Epithelial cell of proximal tubule (primary cell): ENCODE results near the gene ASB15. TPM values are rescaled to one million over a fixed set of nuclear protein-coding genes. Genes with fewer than 3 reads are reported as not detected.
"Not testable (repeated sequence)": the region's sequence is repeated elsewhere in the genome, so short reads cannot be mapped to it uniquely, and the experiment has no call there.

Experiments used
- DNase-seq: peaks from one replicate; pipeline ENCODE4 v3.0.0-alpha.2; 2011; ENCODE audit warnings: low read depth
- H3K4me3 ChIP-seq: 2 replicates; pipeline ENCODE4 v1.5.1; 2011; ENCODE audit warnings: low read depth, mild to moderate bottlenecking, low read length
- CTCF ChIP-seq: conservative IDR thresholded peaks from 2 replicates; pipeline ENCODE4 v1.5.1; 2012; ENCODE audit warnings: low read depth, mild to moderate bottlenecking, low read length
- total RNA-seq: library from RNA; depleted of rRNA; stranded (reverse); fragments of >200 nt; gene quantifications from 2 replicates; pipeline ENCODE4 v1.2.3, GENCODE V29; 2015

Gene ASB15
- total RNA-seq, 1 donor from 2014 or later, result not detected

DNA sequence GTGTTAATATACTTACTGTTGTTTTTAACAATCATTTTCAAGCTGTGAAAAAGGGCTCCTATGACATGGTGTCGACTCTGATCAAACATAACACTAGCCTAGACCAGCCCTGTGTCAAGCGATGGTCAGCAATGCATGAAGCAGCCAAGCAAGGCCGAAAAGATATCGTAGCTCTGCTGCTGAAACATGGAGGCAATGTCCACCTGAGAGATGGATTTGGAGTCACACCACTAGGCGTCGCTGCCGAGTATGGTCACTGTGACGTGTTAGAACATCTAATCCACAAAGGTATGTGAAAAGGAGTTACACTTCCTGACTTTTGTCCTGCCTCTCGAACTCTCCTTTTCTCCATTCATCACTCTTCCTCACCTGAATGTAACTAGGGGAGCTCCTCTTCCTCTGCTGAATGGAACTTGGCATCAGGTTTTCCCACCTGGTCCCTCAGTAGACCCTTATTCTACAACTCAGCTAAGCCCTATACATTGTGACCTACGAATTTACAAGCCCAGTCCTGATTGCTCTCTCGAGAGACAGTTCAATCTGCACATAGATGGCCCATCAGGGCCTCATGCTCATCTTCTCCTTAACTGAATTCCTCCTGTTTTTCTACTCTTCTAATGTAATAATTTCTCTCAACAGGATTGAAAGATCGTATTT, 23.0 kb downstream of the ASB15 start:
- H3K4me3 ChIP-seq, result no peak overlapping the region
- TF ChIP-seq CTCF, result peak; percentile 75
- no peak for DNase-seq

- no peak for TF ChIP-seq CTCF
- no peak for DNase-seq
- H3K4me3 ChIP-seq, result no peak overlapping the region
Observed at GRCh38 chr7:123625254-123625653, 23.6 kb downstream of the ASB15 start.

DNA sequence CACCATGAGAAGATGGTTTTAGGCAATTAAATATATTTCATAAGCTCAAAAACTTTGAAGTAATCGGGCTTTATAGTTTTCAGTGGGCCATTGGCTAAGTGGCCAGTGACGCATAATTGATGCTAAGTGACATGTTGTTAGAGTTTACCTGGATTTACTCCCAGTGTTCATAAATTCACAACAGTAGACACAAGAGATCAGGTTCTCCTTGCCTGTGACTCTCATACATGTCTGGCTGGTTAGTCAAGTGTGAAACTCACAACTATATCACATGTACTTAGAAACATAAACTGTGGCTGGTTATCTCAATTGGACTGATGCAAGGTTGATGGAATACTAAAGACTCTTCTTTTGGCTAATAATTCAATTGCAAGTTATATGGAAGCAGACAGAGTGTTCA, 26.2 kb downstream of the ASB15 start:
- no peak for TF ChIP-seq CTCF
- H3K4me3 ChIP-seq, result no peak overlapping the region
- DNase-seq, result no peak

DNA sequence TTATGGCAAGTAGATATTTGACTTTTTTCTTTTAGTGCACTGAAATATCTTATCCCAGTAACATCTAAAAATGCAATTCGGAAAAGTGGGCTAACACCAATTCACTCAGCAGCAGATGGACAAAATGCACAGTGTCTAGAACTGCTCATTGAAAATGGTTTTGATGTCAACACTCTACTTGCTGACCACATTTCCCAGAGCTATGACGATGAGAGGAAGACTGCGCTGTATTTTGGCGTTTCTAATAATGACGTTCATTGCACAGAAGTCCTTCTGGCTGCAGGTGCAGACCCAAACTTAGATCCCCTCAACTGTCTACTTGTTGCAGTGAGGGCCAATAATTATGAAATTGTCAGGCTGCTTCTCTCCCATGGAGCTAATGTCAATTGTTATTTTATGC, 27.2 kb downstream of the ASB15 start:
- no peak for DNase-seq
- no peak for TF ChIP-seq CTCF
- no peak overlapping the region for H3K4me3 ChIP-seq

- DNase-seq, result no peak
- H3K4me3 ChIP-seq, result no peak overlapping the region
- no peak for TF ChIP-seq CTCF
Observed at GRCh38 chr7:123629281-123629680, 27.7 kb downstream of the ASB15 start.

DNA sequence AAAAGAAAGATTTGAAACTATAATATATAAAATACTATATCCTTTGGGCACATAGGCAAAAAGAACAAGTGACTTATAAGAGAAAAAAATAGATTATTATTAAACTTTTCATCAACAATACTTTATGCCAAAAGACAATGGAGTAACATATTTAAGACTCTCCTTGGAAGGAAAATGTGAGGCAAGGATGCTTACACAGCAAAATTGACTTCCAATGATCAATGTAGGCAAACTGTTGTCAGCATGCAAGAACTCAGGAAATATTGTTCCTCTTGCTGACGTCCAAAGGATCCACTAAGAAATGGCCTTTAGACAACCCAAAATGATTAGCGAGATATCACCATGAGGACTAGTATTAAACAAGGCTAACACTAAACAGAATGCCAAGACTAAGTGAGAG, 31.2 kb downstream of the ASB15 start:
- no peak for TF ChIP-seq CTCF
- no peak overlapping the region for H3K4me3 ChIP-seq
- DNase-seq, result no peak

- H3K4me3 ChIP-seq, result no peak overlapping the region
- TF ChIP-seq CTCF, result no peak
- no peak for DNase-seq
Observed at GRCh38 chr7:123633553-123633952, 31.9 kb downstream of the ASB15 start.

DNA sequence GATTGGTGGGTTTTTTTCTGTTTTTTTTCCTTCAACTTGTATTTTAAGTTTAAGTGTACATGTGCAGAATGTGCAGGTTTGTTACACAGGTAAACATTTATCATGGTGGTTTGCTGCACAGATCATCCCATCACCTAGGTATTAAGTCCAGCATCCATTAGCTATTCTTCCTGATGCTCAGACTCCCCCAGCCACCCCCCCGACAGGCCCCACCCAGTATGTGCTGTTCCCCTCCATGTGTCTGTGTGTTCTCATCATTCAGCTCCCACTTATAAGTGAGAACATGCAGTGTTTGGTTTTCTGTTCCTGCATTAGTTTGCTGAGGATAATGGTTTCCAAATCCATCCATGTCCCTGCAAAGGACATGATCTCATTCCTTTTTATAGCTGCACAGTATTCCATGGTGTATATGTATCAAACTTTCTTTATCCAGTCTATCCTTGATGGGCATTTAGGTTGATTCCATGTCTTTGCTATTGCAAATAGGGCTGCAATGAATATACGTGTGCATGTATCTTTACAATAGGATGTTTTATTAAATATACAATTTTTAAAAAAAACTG, 32.5 kb downstream of the ASB15 start:
- not testable (repeated sequence) for H3K4me3 ChIP-seq, DNase-seq
